Measurements from ENCODE around the gene TCP11L2. TPM values are rescaled to one million over a fixed set of nuclear protein-coding genes. Genes with fewer than 3 reads are reported as not detected.
A peak's percentile ranks its signal among the peaks of the same experiment; 100 is the strongest.

Gene TCP11L2
- total and polyA plus RNA-seq, 2 of the 13 experiments (the other 11 are each of a cell fraction or from before 2014, with no cell fraction given), result 4.6 to 24.1 TPM

- peak; percentile 88; the same call in 1 of the 2 replicates for TF ChIP-seq ZNF670 (CRISPR knock-in tag; IDR thresholded peaks at IDR 0.05; ENCODE audit: borderline replicate concordance)
- peak; percentile 65; the same call in 1 of the 2 replicates for TF ChIP-seq RBAK (CRISPR knock-in tag; IDR thresholded peaks at IDR 0.05)
- peak; percentile 88 for TF ChIP-seq PHF20 (CRISPR knock-in tag; IDR thresholded peaks at IDR 0.05)
- no peak for TF ChIP-seq IKZF4 (CRISPR knock-in tag; IDR thresholded peaks at IDR 0.05; ENCODE audit: borderline replicate concordance, low read depth, not compliant biosample characterization)
- peak; percentile 73 for TF ChIP-seq DBP (CRISPR knock-in tag; IDR thresholded peaks at IDR 0.05; ENCODE audit: not compliant biosample characterization)
- peak; percentile 99 for TF ChIP-seq ZNF501 (CRISPR knock-in tag; IDR thresholded peaks at IDR 0.05)
- TF ChIP-seq TEAD3 (CRISPR knock-in tag; optimal IDR thresholded peaks at IDR 0.05; ENCODE audit: borderline replicate concordance), result peak; percentile 70
- peak; percentile 96 for TF ChIP-seq ZNF543 (CRISPR knock-in tag; IDR thresholded peaks at IDR 0.05)
- TF ChIP-seq ZNF512 (CRISPR knock-in tag; IDR thresholded peaks at IDR 0.05), result no peak
- no peak for TF ChIP-seq U2AF1 (optimal IDR thresholded peaks at IDR 0.05; ENCODE audit: low read depth, low read length)
- TF ChIP-seq KLF9 (CRISPR knock-in tag; IDR thresholded peaks at IDR 0.05; ENCODE audit: low read depth), result peak; percentile 70
- TF ChIP-seq ZFP37 (CRISPR knock-in tag; IDR thresholded peaks at IDR 0.05; ENCODE audit: borderline replicate concordance), result no peak; the same call in 1 of the 2 replicates
- TF ChIP-seq BCL3 (CRISPR knock-in tag; IDR thresholded peaks at IDR 0.05), result peak; percentile 85
- peak; percentile 85 for TF ChIP-seq BRF2 (CRISPR knock-in tag; IDR thresholded peaks at IDR 0.05)
- TF ChIP-seq ZNF768 (CRISPR knock-in tag; IDR thresholded peaks at IDR 0.05), result peak; percentile 74
- peak; percentile 88 for TF ChIP-seq HIVEP1 (CRISPR knock-in tag; IDR thresholded peaks at IDR 0.05)
- TF ChIP-seq TMF1 (CRISPR knock-in tag; IDR thresholded peaks at IDR 0.05; ENCODE audit: low read depth), result peak; percentile 94
- 0 out of 2 replicates have a peak, but pooled peaks have one; percentile 86 for TF ChIP-seq KDM4B (CRISPR knock-in tag; IDR thresholded peaks at IDR 0.05)
- TF ChIP-seq MXI1 (IDR thresholded peaks at IDR 0.05; ENCODE audit: borderline replicate concordance, low read depth, low read length), result peak; percentile 75; the same call in 2 of the 3 replicates
- TF ChIP-seq ZNF720 (CRISPR knock-in tag; IDR thresholded peaks at IDR 0.05), result 0 out of 2 replicates have a peak, but pooled peaks have one; percentile 44
- TF ChIP-seq PBX2 (CRISPR knock-in tag; IDR thresholded peaks at IDR 0.05), result no peak
- peak; percentile 99 for TF ChIP-seq REPIN1 (CRISPR knock-in tag; IDR thresholded peaks at IDR 0.05; ENCODE audit: borderline replicate concordance, low read depth)
- peak; percentile 91; the same call in 1 of the 2 replicates for TF ChIP-seq ZNF737 (CRISPR knock-in tag; IDR thresholded peaks at IDR 0.05; ENCODE audit: borderline replicate concordance)
These were observed 55.2 kb downstream of the TCP11L2 start, which contains the start of gene POLR3B (continued) for GRCh38 chr12:106357549-106358395.
